Cardiac fibroblast (primary cell): ENCODE measurements around the gene SERPINB1.

Experiments used
- DNase-seq, 2 donors: peaks; one replicate each; pipeline versions ENCODE4 v3.0.0 to v3.0.0-alpha.2; 2010; ENCODE audit warnings: low read depth in 2 of 2
- H3K4me3 ChIP-seq, 2 donors: replicated peaks in 1 of 2; 1 replicate in 1 of 2; 2 replicates in 1 of 2; pipeline ENCODE4 v1.5.1; 2011; ENCODE audit warnings: low read depth in 2 of 2, low read length in 2 of 2, mild to moderate bottlenecking in 2 of 2, moderate library complexity in 1 of 2
- TF ChIP-seq, protein P1 (sequence below): IDR thresholded peaks from one replicate; pipeline ENCODE4 v1.5.1; 2011; ENCODE audit warnings: low read depth, mild to moderate bottlenecking, low read length, inconsistent platforms

SERPINB1 gene

DNA sequence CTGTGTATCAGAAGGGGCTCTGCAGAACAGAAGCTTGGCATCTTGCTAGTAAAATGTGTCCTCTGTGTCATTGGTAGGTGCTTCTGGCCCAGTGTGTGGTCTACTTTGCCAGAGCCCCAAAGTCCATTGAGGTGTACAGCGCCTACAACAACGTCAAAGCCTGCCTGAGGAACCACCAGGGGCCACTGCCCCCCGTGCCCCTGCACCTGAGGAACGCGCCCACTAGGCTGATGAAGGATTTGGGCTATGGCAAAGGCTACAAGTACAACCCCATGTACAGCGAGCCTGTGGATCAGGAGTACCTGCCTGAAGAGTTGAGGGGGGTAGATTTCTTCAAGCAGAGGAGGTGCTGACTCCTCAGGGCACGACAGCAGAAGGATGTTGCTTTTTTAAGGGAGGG, 56.7 kb downstream of the SERPINB1 start:
- TF ChIP-seq, protein P1, sequence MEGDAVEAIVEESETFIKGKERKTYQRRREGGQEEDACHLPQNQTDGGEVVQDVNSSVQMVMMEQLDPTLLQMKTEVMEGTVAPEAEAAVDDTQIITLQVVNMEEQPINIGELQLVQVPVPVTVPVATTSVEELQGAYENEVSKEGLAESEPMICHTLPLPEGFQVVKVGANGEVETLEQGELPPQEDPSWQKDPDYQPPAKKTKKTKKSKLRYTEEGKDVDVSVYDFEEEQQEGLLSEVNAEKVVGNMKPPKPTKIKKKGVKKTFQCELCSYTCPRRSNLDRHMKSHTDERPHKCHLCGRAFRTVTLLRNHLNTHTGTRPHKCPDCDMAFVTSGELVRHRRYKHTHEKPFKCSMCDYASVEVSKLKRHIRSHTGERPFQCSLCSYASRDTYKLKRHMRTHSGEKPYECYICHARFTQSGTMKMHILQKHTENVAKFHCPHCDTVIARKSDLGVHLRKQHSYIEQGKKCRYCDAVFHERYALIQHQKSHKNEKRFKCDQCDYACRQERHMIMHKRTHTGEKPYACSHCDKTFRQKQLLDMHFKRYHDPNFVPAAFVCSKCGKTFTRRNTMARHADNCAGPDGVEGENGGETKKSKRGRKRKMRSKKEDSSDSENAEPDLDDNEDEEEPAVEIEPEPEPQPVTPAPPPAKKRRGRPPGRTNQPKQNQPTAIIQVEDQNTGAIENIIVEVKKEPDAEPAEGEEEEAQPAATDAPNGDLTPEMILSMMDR, result no peak
- H3K4me3 ChIP-seq, result no peak overlapping the region
- DNase-seq, result no peak

- DNase-seq, result no peak
- TF ChIP-seq, protein P1, result no peak
- H3K4me3 ChIP-seq, result no peak overlapping the region
Measured at GRCh38 chr6:2784061-2784460, 57.6 kb downstream of the SERPINB1 start.

DNA sequence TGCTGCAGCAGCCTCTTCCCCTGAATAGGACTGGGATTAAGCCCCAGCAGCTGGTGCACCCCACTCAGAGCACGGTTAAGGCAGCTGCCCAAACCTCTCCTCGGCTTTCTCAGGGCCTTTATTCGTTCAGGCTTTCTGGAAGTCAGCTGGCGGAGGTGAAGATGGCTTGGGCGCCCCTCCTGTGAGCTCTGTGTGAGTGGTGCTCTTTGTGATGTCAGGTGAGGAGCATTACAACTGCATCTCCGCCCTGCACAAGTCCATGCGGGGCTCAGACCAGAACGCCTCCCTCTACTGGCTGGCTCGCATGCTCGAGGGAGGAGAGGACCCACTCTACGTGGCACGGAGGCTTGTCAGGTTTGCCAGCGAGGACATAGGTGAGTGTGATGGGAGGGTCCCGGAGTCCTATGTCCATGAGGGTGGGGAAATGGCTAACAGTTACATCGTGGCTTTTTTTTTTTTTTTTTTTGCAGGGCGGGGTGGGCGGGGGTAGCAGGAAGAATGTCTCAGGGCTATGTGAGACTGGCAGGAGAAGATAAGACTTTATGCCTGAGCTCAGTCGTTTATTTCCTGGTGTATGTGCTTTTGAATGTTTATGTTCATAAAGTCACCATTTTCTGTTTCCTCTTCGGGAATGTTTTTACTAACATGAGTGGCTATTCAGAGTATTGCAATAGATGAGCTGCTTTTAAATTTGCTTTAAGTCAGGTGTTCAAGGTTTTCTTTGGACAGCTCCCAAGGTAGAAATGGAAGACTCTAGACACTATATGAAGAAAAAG, 58.3 kb downstream of the SERPINB1 start:
- TF ChIP-seq, protein P1, result no peak
- no peak for DNase-seq
- H3K4me3 ChIP-seq, result no peak overlapping the region

GRCh38 chr6:2782825-2783187, 58.9 kb downstream of the SERPINB1 start:
- H3K4me3 ChIP-seq, result no peak overlapping the region
- no peak for DNase-seq
- TF ChIP-seq, protein P1, result no peak

GRCh38 chr6:2782356-2782708, 59.3 kb downstream of the SERPINB1 start:
- TF ChIP-seq, protein P1, result no peak
- DNase-seq, result no peak
- H3K4me3 ChIP-seq, result no peak overlapping the region
